ENCODE measurements around the gene CPB1.

Gene CPB1

DNA sequence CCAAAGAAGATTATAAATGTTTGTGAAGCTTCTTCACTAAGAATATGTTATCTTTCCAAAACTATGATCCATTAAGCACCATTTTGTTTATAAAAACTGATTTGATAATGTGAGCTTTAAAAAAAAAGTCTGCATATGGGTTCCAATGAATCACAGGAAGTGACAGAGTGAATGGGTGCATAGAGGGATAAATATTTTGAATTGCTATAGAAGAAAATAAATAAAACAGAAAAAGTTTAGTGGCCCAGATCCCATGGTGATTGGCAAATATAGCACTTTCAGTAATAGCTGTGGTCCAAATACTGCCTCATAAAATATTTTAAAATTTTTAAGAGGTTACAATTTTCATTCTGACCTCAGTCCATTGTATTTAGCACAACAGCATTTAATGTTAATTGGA, 56.6 kb downstream of the CPB1 start:
- Mint-ChIP-seq H3K27ac (no peak overlapping the region), H3K4me3 (no peak overlapping the region), H3K9me3 (no peaks in the 10 kb centered on the region), H3K36me3 (ENCODE audit: low read depth) (no peaks in the 10 kb centered on the region), H3K4me1 (ENCODE audit: low read depth) (no peaks in the 10 kb centered on the region), H3K27me3 (peaks cover 11% of the 10 kb centered on the region)

- peaks cover 3% of the 10 kb centered on the region for H3K9me3 Mint-ChIP-seq
- H3K27me3 Mint-ChIP-seq = peaks cover 11% of the 10 kb centered on the region
- H3K36me3 Mint-ChIP-seq (ENCODE audit: low read depth) = no peaks in the 10 kb centered on the region
- H3K4me3 Mint-ChIP-seq = no peak overlapping the region
- no peak overlapping the region for H3K27ac Mint-ChIP-seq
- H3K4me1 Mint-ChIP-seq (ENCODE audit: low read depth) = no peaks in the 10 kb centered on the region
Measured at GRCh38 chr3:148889828-148890227, 62.2 kb downstream of the CPB1 start.

DNA sequence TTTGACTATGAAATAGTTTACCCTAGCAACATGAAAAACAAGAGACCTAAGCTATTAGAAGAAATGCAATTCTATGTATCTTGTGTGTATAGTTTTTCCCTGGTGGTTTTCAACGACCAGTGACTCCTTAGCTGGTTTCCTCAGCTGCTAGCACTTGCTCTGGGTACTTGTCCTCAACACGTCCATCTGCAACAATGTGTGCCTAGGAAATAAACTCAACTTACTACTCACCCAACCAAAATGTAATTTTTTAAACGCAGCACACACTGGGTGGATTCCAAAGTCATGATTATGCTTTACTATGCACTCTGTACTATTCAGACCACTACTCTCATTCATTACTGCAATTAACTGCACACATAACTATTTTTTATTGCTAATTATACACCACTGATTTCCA, 68.5 kb downstream of the CPB1 start:
- no peak overlapping the region for H3K27ac Mint-ChIP-seq
- H3K9me3 Mint-ChIP-seq = peaks cover 3% of the 10 kb centered on the region
- no peaks in the 10 kb centered on the region for H3K4me1 Mint-ChIP-seq (ENCODE audit: low read depth)
- peaks cover 8% of the 10 kb centered on the region for H3K27me3 Mint-ChIP-seq
- H3K36me3 Mint-ChIP-seq (ENCODE audit: low read depth) = no peaks in the 10 kb centered on the region
- no peak overlapping the region for H3K4me3 Mint-ChIP-seq

- no peaks in the 10 kb centered on the region for H3K4me1 Mint-ChIP-seq (ENCODE audit: low read depth)
- H3K9me3 Mint-ChIP-seq = no peaks in the 10 kb centered on the region
- peaks cover 24% of the 10 kb centered on the region for H3K27me3 Mint-ChIP-seq
- no peaks in the 10 kb centered on the region for H3K36me3 Mint-ChIP-seq (ENCODE audit: low read depth)
- no peak overlapping the region for H3K27ac Mint-ChIP-seq
- H3K4me3 Mint-ChIP-seq = no peak overlapping the region
Measured at GRCh38 chr3:148901987-148902791, 74.6 kb downstream of the CPB1 start.

GRCh38 chr3:148903022-148903442, 75.4 kb downstream of the CPB1 start:
- Mint-ChIP-seq H3K36me3 (ENCODE audit: low read depth) (no peaks in the 10 kb centered on the region), H3K9me3 (no peaks in the 10 kb centered on the region), H3K27me3 (peaks cover 18% of the 10 kb centered on the region), H3K4me1 (ENCODE audit: low read depth) (no peaks in the 10 kb centered on the region), H3K27ac (no peak overlapping the region), H3K4me3 (no peak overlapping the region)

DNA sequence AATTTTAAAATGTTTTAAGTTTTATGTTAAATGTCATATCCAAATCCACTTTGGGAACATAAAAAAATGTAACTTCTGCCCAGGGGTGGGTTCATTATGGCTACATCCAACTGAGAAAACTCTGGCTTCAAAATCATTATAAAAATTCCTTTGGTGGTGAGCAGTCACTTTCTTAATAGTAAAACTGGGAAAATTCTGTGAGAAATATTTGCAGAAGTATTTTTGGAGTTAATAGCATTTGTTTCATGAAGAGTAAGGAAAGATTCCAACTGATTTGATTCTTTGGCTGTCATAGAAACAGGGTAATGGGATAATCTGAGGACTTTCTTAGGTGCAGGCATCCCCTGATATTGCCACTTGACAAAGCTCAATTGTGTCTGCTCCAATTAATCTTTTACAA, 76.3 kb downstream of the CPB1 start:
- Mint-ChIP-seq H3K4me3 (no peak overlapping the region), H3K27me3 (peaks cover 18% of the 10 kb centered on the region), H3K36me3 (ENCODE audit: low read depth) (no peaks in the 10 kb centered on the region), H3K4me1 (ENCODE audit: low read depth) (no peaks in the 10 kb centered on the region), H3K27ac (no peak overlapping the region), H3K9me3 (no peaks in the 10 kb centered on the region)

- no peaks in the 10 kb centered on the region for H3K36me3 Mint-ChIP-seq (ENCODE audit: low read depth)
- H3K27me3 Mint-ChIP-seq = peaks cover 29% of the 10 kb centered on the region
- H3K4me3 Mint-ChIP-seq = no peak overlapping the region
Measured at GRCh38 chr3:148906667-148907066, 79.1 kb downstream of the CPB1 start.

More at GRCh38 chr3:148906667-148907066, 79.1 kb downstream of the CPB1 start:
- no peak overlapping the region for H3K27ac Mint-ChIP-seq
- H3K9me3 Mint-ChIP-seq = no peaks in the 10 kb centered on the region
- H3K4me1 Mint-ChIP-seq (ENCODE audit: low read depth) = no peaks in the 10 kb centered on the region
